Vagina (tissue), 2 donors: ENCODE results near the gene RAB23. TPM values are rescaled to one million over a fixed set of nuclear protein-coding genes. Genes with fewer than 3 reads are reported as not detected.

Experiments
- DNase-seq, 2 donors: peaks; one replicate each; pipeline ENCODE4 v3.0.0-alpha.2; 2017; ENCODE audit errors: extremely low spot score in 2 of 2
- H3K27ac ChIP-seq: fragments of 200-600 bp; sonication (generic); one replicate; pipeline ENCODE4 v1.5.1; 2019
- H3K27me3 ChIP-seq: fragments of 200-600 bp; sonication (generic); one replicate; pipeline ENCODE4 v1.5.1; 2019
- H3K36me3 ChIP-seq, 2 donors: fragments of 200-600 bp; sonication (generic); one replicate each; pipeline ENCODE4 v1.5.1; 2017 to 2019
- H3K4me1 ChIP-seq: fragments of 200-600 bp; sonication (generic); one replicate; pipeline ENCODE4 v1.5.1; 2019
- H3K4me3 ChIP-seq, 2 donors: fragments of 200-600 bp; sonication (generic); 1 replicate in 1 of 2; 2 replicates in 1 of 2; pipeline ENCODE4 v1.5.1; 2016 to 2019
- H3K9me3 ChIP-seq: fragments of 200-600 bp; sonication (generic); one replicate; pipeline ENCODE4 v1.5.1; 2019
- POLR2A ChIP-seq, 2 donors: fragments of 450-650 bp; IDR thresholded peaks; one replicate each; pipeline ENCODE4 v1.6.1; 2017; ENCODE audit warnings: antibody characterized with exemption in 2 of 2, mild to moderate bottlenecking in 2 of 2, moderate library complexity in 2 of 2
- POLR2AphosphoS5 ChIP-seq, 2 donors: sonication (generic); formaldehyde crosslinking; IDR thresholded peaks; one replicate each; pipeline ENCODE4 v1.9.0; 2017; ENCODE audit warnings: antibody characterized with exemption in 2 of 2, mild to moderate bottlenecking in 2 of 2, low read depth in 1 of 2; ENCODE audit not compliant: insufficient read depth in 1 of 2
- intact Hi-C: fragments of 100-400 bp; cut with DNase I; formaldehyde crosslinking; loops from one replicate; pipeline ENCODE4 v1.15.1; 2023
- total RNA-seq: library from RNA; depleted of rRNA; stranded (reverse); fragments of >200 nt; gene quantifications from one replicate; pipeline ENCODE4 v1.2.3, GENCODE V29; 2016
- TF ChIP-seq, protein P1 (sequence below), 3 experiments: fragments of 450-650 bp in 2 of 3; fragments of 200-600 bp in 1 of 3; sonication (generic) in 1 of 3; IDR thresholded peaks; one replicate each; pipeline ENCODE4 v1.5.1; 2017 to 2019; ENCODE audit warnings: antibody characterized with exemption in 3 of 3, mild to moderate bottlenecking in 2 of 3, moderate library complexity in 2 of 3

Gene RAB23
- total RNA-seq, 1 donor from 2014 or later: 31.4 TPM

GRCh38 chr6:57177545-57178265, 44.4 kb downstream of the RAB23 start:
- H3K4me1 ChIP-seq: peaks cover 24% of the 10 kb centered on the region
- peak in 1 of 2 donors; percentile 93 for DNase-seq
- intact Hi-C loops: loop anchor here (10.0 kb wide), 1 partner anchor 77 kb away; no protein-coding TSS in a partner anchor

GRCh38 chr6:57174511-57174907, 47.6 kb downstream of the RAB23 start:
- intact Hi-C loops: loop anchor here (10.0 kb wide), 1 partner anchor 80 kb away; no protein-coding TSS in a partner anchor

More at GRCh38 chr6:57177545-57178265, 44.4 kb downstream of the RAB23 start:
- TF ChIP-seq POLR2AphosphoS5 (IDR thresholded peaks at IDR 0.05; ENCODE audit: insufficient read depth in 1 of 2, low read depth in 1 of 2) (peak in 1 of 2 donors; percentile 52), POLR2A (IDR thresholded peaks at IDR 0.05) (peak in 1 of 2 donors; percentile 14)
- TF ChIP-seq, protein P1, sequence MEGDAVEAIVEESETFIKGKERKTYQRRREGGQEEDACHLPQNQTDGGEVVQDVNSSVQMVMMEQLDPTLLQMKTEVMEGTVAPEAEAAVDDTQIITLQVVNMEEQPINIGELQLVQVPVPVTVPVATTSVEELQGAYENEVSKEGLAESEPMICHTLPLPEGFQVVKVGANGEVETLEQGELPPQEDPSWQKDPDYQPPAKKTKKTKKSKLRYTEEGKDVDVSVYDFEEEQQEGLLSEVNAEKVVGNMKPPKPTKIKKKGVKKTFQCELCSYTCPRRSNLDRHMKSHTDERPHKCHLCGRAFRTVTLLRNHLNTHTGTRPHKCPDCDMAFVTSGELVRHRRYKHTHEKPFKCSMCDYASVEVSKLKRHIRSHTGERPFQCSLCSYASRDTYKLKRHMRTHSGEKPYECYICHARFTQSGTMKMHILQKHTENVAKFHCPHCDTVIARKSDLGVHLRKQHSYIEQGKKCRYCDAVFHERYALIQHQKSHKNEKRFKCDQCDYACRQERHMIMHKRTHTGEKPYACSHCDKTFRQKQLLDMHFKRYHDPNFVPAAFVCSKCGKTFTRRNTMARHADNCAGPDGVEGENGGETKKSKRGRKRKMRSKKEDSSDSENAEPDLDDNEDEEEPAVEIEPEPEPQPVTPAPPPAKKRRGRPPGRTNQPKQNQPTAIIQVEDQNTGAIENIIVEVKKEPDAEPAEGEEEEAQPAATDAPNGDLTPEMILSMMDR (IDR thresholded peaks at IDR 0.05): no peak
- Histone ChIP-seq H3K9me3 (no peaks in the 10 kb centered on the region), H3K4me3 (no peak overlapping the region), H3K36me3 (peaks cover 0 to 5% of the 10 kb centered on the region in 2 donors), H3K27me3 (no peaks in the 10 kb centered on the region), H3K27ac (peak overlapping the region; percentile 89)

DNA sequence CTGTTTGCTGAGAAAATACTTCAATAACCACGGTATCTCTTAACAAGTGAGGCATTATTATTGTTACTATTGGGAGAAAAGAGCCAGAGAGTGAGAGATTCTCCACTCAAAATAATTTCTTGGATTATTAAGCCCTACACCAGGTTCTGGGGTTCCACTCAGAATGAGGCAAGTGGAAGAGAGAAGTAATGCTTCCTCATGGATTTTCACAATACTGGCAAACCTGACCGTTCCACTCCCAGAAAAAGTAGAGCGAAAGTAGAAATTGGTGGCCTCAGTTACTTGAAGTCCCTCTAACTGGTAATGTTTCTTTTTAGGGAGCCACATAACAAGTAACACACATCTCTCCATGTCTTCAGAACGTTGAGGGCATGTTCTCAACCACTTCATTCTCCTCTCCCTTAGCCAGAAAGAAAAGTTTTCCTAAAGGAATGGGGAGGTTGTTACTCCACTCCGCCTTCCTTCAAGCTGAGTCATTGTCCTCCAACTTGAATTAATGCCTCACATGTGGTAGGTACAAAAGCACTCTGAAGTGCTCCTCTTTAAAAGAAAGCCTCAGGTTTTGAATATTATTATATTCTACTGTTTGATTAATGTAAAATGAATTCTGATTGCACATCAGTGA, 48.1 kb downstream of the RAB23 start:
- H3K27ac ChIP-seq: peak overlapping the region; percentile 89
- peaks cover 18% of the 10 kb centered on the region for H3K4me1 ChIP-seq
- no peaks in the 10 kb centered on the region for H3K9me3 ChIP-seq
- DNase-seq: no peak
- intact Hi-C loops: loop anchor here (2.0 to 10.0 kb wide), 2 partner anchors 49 to 81 kb away; partner anchors contain the start of gene RAB23
- H3K36me3 ChIP-seq: no peaks in the 10 kb centered on the region
- peak in 1 of 2 donors; percentile 47 for TF ChIP-seq POLR2AphosphoS5 (IDR thresholded peaks at IDR 0.05; ENCODE audit: insufficient read depth in 1 of 2, low read depth in 1 of 2)
- TF ChIP-seq, protein P1 (IDR thresholded peaks at IDR 0.05): no peak
- TF ChIP-seq POLR2A (IDR thresholded peaks at IDR 0.05): peak in 1 of 2 donors; percentile 16
- peak overlapping the region; percentile 57 to 72 for H3K4me3 ChIP-seq
- no peaks in the 10 kb centered on the region for H3K27me3 ChIP-seq

More at GRCh38 chr6:57174511-57174907, 47.6 kb downstream of the RAB23 start:
- Histone ChIP-seq H3K36me3 (no peaks in the 10 kb centered on the region), H3K4me1 (peaks cover 23% of the 10 kb centered on the region), H3K9me3 (no peaks in the 10 kb centered on the region), H3K4me3 (peak overlapping the region; percentile 57 to 72), H3K27ac (peak overlapping the region; percentile 89), H3K27me3 (no peaks in the 10 kb centered on the region)
- DNase-seq: no peak
- TF ChIP-seq POLR2AphosphoS5 (IDR thresholded peaks at IDR 0.05; ENCODE audit: insufficient read depth in 1 of 2, low read depth in 1 of 2) (no peak), POLR2A (IDR thresholded peaks at IDR 0.05) (no peak)
- TF ChIP-seq, protein P1 (IDR thresholded peaks at IDR 0.05): no peak

DNA sequence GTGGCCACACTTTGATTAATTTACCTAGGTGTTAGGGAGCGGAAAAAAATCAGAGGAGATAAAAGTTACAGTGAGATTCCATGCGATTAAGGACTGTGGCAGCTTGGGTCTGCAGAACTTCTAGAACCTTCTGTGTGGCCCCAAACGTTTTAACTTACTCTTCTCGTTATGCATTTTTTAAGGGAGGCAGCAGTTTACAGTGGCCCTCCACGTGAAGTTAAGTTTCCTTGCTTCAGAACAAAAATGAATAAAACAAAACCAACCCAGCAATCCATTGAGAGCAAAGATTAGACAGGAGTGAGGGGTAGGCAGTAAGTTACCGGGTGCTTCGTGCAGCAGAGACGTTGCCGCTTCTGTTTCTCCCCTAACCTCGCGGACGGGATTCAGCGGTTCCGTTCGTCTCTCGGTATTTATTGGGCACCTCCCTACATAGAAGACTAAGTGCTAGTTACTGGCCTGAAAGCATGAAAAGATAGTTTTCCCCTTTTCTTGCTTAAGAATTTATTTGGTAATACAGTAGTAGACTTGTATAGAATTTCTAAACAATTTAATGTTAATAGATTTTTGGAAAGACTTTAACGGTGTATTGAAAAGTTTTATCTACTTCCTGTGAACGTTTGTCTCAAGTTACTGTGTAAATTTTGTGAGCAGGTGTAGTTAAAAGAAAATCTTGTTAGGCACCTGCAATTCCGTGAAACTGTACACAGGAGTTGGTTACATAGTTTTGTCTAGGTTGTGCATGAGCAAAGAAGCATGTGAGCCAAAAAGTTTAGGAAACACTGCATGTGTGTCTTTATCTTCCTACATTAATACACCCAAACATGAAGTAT, 48.8 kb downstream of the RAB23 start:
- H3K27me3 ChIP-seq: no peaks in the 10 kb centered on the region
- intact Hi-C loops: loop anchor here (2.0 to 10.0 kb wide), 2 partner anchors 50 to 82 kb away; partner anchors contain the start of gene RAB23
- H3K9me3 ChIP-seq: no peaks in the 10 kb centered on the region
- H3K4me3 ChIP-seq: peak overlapping the region; percentile 57 to 72
- H3K36me3 ChIP-seq: no peaks in the 10 kb centered on the region
- DNase-seq: no peak
- no peak for TF ChIP-seq POLR2AphosphoS5 (IDR thresholded peaks at IDR 0.05; ENCODE audit: insufficient read depth in 1 of 2, low read depth in 1 of 2)
- no peak for TF ChIP-seq POLR2A (IDR thresholded peaks at IDR 0.05)
- TF ChIP-seq, protein P1 (IDR thresholded peaks at IDR 0.05): no peak
- peak overlapping the region; percentile 89 for H3K27ac ChIP-seq
- peaks cover 14% of the 10 kb centered on the region for H3K4me1 ChIP-seq
